Nephron (organoid): Measurements from ENCODE around the gene PARD6G.

Source experiments
- H3K27ac Mint-ChIP-seq, 3 experiments: 2 replicates each; pipeline ENCODE4 v1.8.0; 2020; ENCODE audit warnings: mixed read lengths in 3 of 3, mild to moderate bottlenecking in 2 of 3, moderate library complexity in 1 of 3
- H3K27me3 Mint-ChIP-seq: 2 replicates; pipeline ENCODE4 v1.8.0; 2021; ENCODE audit warnings: low read depth, mild to moderate bottlenecking, moderate library complexity, mixed read lengths
- H3K36me3 Mint-ChIP-seq: 2 replicates; pipeline ENCODE4 v1.8.0; 2020; ENCODE audit warnings: low read depth, mixed read lengths
- H3K4me1 Mint-ChIP-seq: 2 replicates; pipeline ENCODE4 v1.8.0; 2020; ENCODE audit warnings: mixed read lengths
- H3K4me3 Mint-ChIP-seq, 3 experiments: 2 replicates each; pipeline ENCODE4 v1.8.0; 2020; ENCODE audit warnings: mild to moderate bottlenecking in 3 of 3, mixed read lengths in 3 of 3, moderate library complexity in 2 of 3
- H3K9me3 Mint-ChIP-seq: 2 replicates; pipeline ENCODE4 v1.8.0; 2020; ENCODE audit warnings: mixed read lengths
- CTCF ChIP-seq, 3 experiments: fragments of 200-600 bp; sonication (generic); IDR thresholded peaks; one replicate each; pipeline ENCODE4 v1.5.0; 2021; ENCODE audit warnings: antibody characterized with exemption in 3 of 3; ENCODE audit not compliant: unreplicated experiment in 3 of 3

The PARD6G gene

GRCh38 chr18:80143881-80144280 is 103.4 kb downstream of the PARD6G start:
- Mint-ChIP-seq H3K36me3 (peaks cover 18% of the 10 kb centered on the region), H3K4me3 (no peak overlapping the region), H3K27me3 (no peaks in the 10 kb centered on the region), H3K9me3 (no peaks in the 10 kb centered on the region), H3K4me1 (peaks cover 5% of the 10 kb centered on the region), H3K27ac (peak overlapping the region in 1 of 3 experiments; percentile 10)
- TF ChIP-seq CTCF (IDR thresholded peaks at IDR 0.05; ENCODE audit: unreplicated experiment in 3 of 3) = no peak

- no peak for TF ChIP-seq CTCF (IDR thresholded peaks at IDR 0.05; ENCODE audit: unreplicated experiment in 3 of 3)
- Mint-ChIP-seq H3K4me1 (peaks cover 5% of the 10 kb centered on the region), H3K4me3 (no peak overlapping the region), H3K27me3 (no peaks in the 10 kb centered on the region), H3K36me3 (peaks cover 34% of the 10 kb centered on the region), H3K9me3 (no peaks in the 10 kb centered on the region), H3K27ac (no peak overlapping the region)
Observed at GRCh38 chr18:80140455-80140985, 106.8 kb downstream of the PARD6G start.

GRCh38 chr18:80137976-80138375 is 109.3 kb downstream of the PARD6G start:
- Mint-ChIP-seq H3K27me3 (no peaks in the 10 kb centered on the region), H3K4me3 (no peak overlapping the region), H3K4me1 (no peaks in the 10 kb centered on the region), H3K27ac (no peak overlapping the region), H3K9me3 (no peaks in the 10 kb centered on the region), H3K36me3 (peaks cover 51% of the 10 kb centered on the region)
- no peak for TF ChIP-seq CTCF (IDR thresholded peaks at IDR 0.05; ENCODE audit: unreplicated experiment in 3 of 3)

GRCh38 chr18:80137137-80137536 is 110.2 kb downstream of the PARD6G start:
- Mint-ChIP-seq H3K27me3 (no peaks in the 10 kb centered on the region), H3K9me3 (no peaks in the 10 kb centered on the region), H3K36me3 (peaks cover 52% of the 10 kb centered on the region), H3K4me1 (no peaks in the 10 kb centered on the region), H3K4me3 (no peak overlapping the region), H3K27ac (no peak overlapping the region)
- no peak for TF ChIP-seq CTCF (IDR thresholded peaks at IDR 0.05; ENCODE audit: unreplicated experiment in 3 of 3)

- TF ChIP-seq CTCF (IDR thresholded peaks at IDR 0.05; ENCODE audit: unreplicated experiment in 3 of 3) = no peak
- no peaks in the 10 kb centered on the region for H3K4me1 Mint-ChIP-seq
- no peaks in the 10 kb centered on the region for H3K9me3 Mint-ChIP-seq
- H3K27ac Mint-ChIP-seq = no peak overlapping the region
- no peak overlapping the region for H3K4me3 Mint-ChIP-seq
- peaks cover 52% of the 10 kb centered on the region for H3K36me3 Mint-ChIP-seq
- H3K27me3 Mint-ChIP-seq = no peaks in the 10 kb centered on the region
Observed at GRCh38 chr18:80136679-80137078, 110.6 kb downstream of the PARD6G start.

- TF ChIP-seq CTCF (IDR thresholded peaks at IDR 0.05; ENCODE audit: unreplicated experiment in 3 of 3) = no peak
- H3K27me3 Mint-ChIP-seq = no peaks in the 10 kb centered on the region
- no peaks in the 10 kb centered on the region for H3K4me1 Mint-ChIP-seq
- no peak overlapping the region for H3K4me3 Mint-ChIP-seq
- no peak overlapping the region for H3K27ac Mint-ChIP-seq
- H3K9me3 Mint-ChIP-seq = no peaks in the 10 kb centered on the region
- H3K36me3 Mint-ChIP-seq = peaks cover 50% of the 10 kb centered on the region
Observed at GRCh38 chr18:80135136-80135535, 112.2 kb downstream of the PARD6G start.
